ENCODE measurements around the gene SOAT1.
A peak's percentile ranks its signal among the peaks of the same experiment; 100 is the strongest.
"Not testable (repeated sequence)": the region's sequence is repeated elsewhere in the genome, so short reads cannot be mapped to it uniquely, and the experiment has no call there.

Gene SOAT1

GRCh38 chr1:179365342-179366092 is 71.9 kb downstream of the SOAT1 start, which contains the start of gene AXDND1:
TSS of gene AXDND1 (plus strand) at chr1:179365971. CDS start at chr1:179366510, 539 bp downstream.
- peak; percentile 91 to 95 for DNase-seq

- DNase-seq = peak in 1 of 2 donors; percentile 32
Observed at GRCh38 chr1:179366093-179366800, 72.7 kb downstream of the SOAT1 start.

GRCh38 chr1:179369751-179370341 is 76.2 kb downstream of the SOAT1 start:
- DNase-seq = peak in 1 of 2 donors; percentile 76

- DNase-seq = no peak
Observed at GRCh38 chr1:179372160-179372559, 78.6 kb downstream of the SOAT1 start.

- no peak for DNase-seq
Observed at GRCh38 chr1:179376223-179376622, 82.6 kb downstream of the SOAT1 start.

GRCh38 chr1:179380299-179380698 is 86.7 kb downstream of the SOAT1 start:
- DNase-seq = no peak

GRCh38 chr1:179384027-179384426 is 90.4 kb downstream of the SOAT1 start:
- DNase-seq = no peak

- no peak for DNase-seq
Observed at GRCh38 chr1:179385510-179385909, 91.9 kb downstream of the SOAT1 start.

- no peak for DNase-seq
Observed at GRCh38 chr1:179393721-179394120, 100.1 kb downstream of the SOAT1 start.

- not testable (repeated sequence) for DNase-seq
Observed at GRCh38 chr1:179399399-179399798, 105.8 kb downstream of the SOAT1 start.
